ENCODE data around the gene MEX3C. TPM values are rescaled to one million over a fixed set of nuclear protein-coding genes. Genes with fewer than 3 reads are reported as not detected.

MEX3C gene
- total RNA-seq, 1 donor from 2014 or later, result 51.0 TPM

GRCh38 chr18:51192696-51193095, 4.8 kb downstream of the MEX3C start:
- intact Hi-C loops (cut with micrococcal nuclease), result no loop called here

DNA sequence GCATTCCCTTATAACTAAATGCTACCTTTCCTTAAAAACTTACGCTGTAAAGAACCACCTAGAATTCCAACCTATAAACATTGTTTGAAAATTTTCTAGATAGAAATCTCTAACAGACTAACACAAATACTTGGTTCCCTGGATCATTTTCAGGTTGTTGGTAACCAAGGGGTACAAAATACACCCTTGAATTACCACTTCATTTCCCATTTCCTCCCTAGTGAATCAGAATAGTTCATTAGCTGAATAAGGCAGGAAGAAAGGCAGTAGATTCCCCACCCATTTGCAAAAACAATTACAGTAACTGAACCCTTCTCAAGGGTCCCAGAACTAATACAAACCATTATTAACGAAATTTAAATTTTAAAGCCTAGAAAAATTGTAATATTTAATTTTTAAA, 5.5 kb downstream of the MEX3C start:
- intact Hi-C loops (cut with micrococcal nuclease), result no loop called here

- intact Hi-C loops (cut with micrococcal nuclease), result no loop called here
Observed at GRCh38 chr18:51191128-51191717, 6.3 kb downstream of the MEX3C start.

DNA sequence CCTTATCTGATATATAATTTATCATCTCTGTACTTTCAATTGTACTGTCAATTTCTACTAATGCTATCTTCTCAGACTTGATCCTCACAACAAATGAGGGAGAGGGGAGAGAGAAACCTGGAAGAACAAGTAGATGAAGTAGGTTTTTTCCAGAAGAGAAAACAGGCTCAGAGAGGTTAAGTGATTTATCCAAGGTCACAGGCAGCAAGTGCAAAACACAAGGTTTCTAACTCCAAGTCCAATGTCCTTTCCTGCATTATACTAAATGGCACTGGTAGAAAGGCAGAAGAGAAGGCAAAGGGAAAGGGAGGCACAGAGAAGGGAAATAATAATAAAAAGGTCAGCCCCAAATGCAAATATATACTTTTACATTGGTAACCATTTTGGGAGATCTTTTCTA, 7.5 kb downstream of the MEX3C start:
- intact Hi-C loops (cut with micrococcal nuclease), result no loop called here

DNA sequence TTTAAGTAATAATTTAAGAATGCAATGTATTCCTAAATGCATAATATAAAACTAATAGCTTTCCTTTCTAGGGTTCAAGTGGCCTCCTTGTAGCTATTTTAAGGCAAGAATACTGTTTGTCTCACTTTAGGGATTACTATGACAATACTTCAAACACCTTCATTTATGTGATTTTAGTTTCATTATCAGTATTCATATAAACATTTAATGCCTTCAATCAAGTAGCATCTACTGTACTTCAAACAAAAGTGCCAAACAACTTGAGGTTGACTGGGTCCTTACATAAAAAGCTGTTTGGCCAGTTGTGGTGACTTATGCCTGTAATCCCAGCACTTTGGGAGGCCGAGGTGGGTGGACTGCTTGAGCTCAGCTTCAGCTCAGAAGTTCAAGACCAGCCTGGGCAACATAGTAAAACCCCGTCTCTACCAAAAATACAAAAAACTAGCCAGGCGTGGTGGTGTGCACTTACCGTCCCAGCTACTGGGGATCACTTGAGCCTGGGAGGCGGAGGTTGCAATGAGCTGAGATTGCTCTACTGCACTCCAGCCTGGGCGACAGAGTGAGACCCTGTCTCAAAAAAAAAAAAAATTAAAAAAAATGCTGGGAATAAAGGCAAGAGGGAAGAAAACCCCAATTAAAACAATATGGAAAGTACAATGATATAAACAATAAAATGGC, 9.3 kb downstream of the MEX3C start:
- intact Hi-C loops (cut with micrococcal nuclease), result no loop called here

DNA sequence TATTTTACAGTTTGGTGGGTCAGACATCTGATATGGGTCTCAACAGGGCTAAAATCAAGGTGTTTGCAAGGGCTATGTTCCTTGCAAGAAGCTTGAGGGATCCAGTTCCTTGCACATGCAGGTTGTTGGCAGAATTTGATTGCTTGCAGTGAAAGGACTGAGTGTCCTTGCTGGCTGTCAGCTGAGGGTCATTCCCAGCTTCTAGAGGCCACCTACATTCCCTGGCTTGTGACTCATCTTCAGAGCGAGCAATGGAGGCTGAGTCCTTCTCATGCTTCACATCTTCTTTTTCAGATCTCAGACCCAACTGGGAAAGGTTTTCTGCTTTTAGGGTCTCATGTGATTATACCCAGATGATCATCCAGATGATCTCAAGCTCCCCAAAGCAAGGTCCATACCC, 12.4 kb downstream of the MEX3C start:
- intact Hi-C loops (cut with micrococcal nuclease), result no loop called here

GRCh38 chr18:51184091-51184457, 13.4 kb downstream of the MEX3C start:
- intact Hi-C loops (cut with micrococcal nuclease), result no loop called here

DNA sequence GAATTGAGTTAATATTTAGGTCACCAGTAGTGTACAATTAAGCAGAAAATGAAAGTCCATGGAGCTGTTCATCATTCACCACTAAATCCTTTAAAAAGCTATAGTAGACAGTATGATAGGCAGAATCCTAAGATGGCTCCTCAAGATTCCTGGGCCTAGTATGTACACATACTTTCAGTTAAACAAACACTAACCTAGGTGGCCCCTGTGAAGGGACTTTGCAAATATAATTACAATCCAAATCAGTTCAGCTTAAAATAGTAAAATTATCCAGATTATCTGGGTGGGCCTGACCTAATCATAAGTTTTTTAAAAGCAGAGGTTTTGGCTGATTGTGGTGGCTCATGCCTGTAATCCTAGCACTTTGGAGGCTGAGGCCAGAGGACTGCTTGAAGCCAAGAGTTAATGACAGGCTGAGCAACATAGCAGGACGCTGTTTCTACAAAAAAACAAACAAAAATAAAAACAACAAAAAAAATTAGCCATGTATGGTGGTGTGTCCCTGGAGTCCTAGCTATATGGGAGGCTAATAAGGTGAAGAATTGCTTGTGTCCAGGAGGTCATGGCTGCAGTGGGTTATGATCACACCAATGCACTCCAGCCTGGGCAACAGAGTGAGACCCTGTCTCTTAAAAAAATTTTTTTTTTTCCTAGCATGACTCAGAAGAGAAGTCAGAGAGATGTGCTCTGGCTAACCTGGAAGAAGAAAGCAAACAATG, 13.9 kb downstream of the MEX3C start:
- intact Hi-C loops (cut with micrococcal nuclease), result no loop called here

- intact Hi-C loops (cut with micrococcal nuclease), result loop anchor here (1.0 kb wide), 1 partner anchor 11 kb away; no protein-coding TSS in a partner anchor
Observed at GRCh38 chr18:51182824-51183223, 14.7 kb downstream of the MEX3C start.

- intact Hi-C loops (cut with micrococcal nuclease), result loop anchor here (1.0 to 5.0 kb wide), 2 partner anchors 11 to 119 kb away; no protein-coding TSS in a partner anchor
Observed at GRCh38 chr18:51171625-51172259, 25.7 kb downstream of the MEX3C start.

DNA sequence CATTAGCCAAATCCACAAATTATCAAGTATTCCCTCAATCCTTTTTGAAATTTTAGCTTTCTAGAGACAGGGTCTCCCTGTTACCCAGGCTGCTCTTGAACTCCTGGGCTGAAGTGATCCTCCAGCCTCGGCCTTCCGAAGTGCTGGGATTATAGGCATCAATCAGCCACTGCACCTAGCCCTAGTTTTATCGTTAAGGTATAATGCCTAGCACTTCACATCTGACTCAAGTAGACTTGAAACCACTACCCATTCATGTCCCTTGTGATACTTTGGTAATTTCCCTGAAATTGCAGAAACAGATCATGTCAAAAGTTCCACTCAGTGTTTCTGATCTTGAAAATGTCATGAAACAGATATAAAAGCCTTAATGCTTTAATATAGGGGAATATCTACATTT, 26.3 kb downstream of the MEX3C start:
- intact Hi-C loops (cut with micrococcal nuclease), result loop anchor here (5.0 kb wide), 1 partner anchor 119 kb away; no protein-coding TSS in a partner anchor

DNA sequence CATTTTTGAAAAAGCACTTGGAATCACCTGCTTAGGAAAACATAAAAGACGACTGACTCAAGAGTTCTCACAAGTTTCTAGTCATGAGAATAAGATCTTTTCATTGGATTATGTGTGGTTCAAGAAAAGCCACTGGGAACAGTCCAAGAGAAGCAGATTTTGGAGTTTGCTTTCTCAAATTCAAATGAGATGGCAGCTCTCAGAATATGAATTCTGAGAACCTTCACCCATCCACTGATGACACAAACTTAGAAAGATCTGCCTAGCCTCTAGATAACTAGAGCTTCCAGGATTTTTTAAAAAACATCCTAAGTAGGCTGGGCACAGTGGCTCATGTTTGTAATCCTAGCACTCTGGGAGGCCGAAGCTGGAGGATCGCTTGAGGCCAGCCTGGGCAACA, 26.8 kb downstream of the MEX3C start:
- intact Hi-C loops (cut with micrococcal nuclease), result loop anchor here (5.0 kb wide), 1 partner anchor 118 kb away; no protein-coding TSS in a partner anchor

DNA sequence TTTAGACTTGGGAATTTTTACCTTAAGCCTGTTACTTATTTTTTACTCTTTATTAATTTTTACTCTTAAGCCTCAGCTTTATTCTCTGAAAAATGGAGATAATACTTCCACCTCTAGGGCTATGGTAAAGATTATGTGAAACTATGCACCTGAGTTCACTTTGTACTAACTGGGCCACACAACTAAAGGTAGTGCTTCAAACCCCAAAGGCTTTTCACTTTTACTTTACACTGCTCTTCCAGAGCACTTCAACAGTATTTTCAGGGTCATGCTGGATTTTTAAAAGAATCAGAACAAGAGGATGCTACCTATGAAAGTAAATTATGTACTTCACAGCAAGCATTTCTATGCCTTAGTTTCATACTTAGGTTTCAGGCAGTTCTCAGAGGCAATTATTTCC, 27.8 kb downstream of the MEX3C start:
- intact Hi-C loops (cut with micrococcal nuclease), result loop anchor here (1.0 to 5.0 kb wide), 4 partner anchors 9 to 117 kb away; no protein-coding TSS in a partner anchor

DNA sequence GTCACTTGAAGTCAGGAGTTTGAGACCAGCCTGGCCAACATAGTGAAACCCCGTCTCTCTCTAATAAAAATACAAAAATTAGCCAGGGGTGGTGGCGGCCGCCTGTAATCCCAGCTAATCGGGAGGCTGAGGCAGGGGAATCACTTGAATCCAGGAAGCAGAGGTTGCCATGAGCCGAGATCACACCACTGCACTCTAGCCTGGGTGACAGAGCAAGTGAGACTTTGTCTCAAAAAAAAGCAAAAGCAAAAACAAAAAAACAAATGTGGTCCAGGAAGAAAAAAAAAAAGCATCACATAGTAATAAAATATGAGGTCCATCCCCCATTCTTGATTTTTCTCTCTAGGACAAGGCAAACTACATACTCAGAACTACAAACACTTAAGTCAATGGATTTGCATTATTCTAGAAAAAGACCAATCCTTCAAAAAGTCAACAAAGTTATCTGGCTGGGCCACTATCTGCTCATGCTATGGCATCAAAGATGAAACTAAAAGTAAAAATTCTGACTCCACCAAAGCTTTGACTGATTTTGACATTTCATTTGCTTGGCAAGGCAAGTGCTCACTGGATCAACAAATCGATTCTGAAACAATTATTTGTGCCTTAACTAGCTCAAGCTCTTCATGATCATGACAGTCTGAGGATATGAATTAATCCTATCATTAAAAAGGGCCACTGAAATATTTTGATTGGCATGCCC, 28.4 kb downstream of the MEX3C start:
- intact Hi-C loops (cut with micrococcal nuclease), result loop anchor here (1.0 kb wide), 3 partner anchors 9 to 26 kb away; no protein-coding TSS in a partner anchor

GRCh38 chr18:51168026-51168742, 29.3 kb downstream of the MEX3C start:
- intact Hi-C loops (cut with micrococcal nuclease), result no loop called here

GRCh38 chr18:51165296-51165695, 32.2 kb downstream of the MEX3C start:
- intact Hi-C loops (cut with micrococcal nuclease), result no loop called here

- intact Hi-C loops (cut with micrococcal nuclease), result no loop called here
Observed at GRCh38 chr18:51164761-51165281, 32.7 kb downstream of the MEX3C start.

- intact Hi-C loops (cut with micrococcal nuclease), result no loop called here
Observed at GRCh38 chr18:51164342-51164741, 33.1 kb downstream of the MEX3C start.

DNA sequence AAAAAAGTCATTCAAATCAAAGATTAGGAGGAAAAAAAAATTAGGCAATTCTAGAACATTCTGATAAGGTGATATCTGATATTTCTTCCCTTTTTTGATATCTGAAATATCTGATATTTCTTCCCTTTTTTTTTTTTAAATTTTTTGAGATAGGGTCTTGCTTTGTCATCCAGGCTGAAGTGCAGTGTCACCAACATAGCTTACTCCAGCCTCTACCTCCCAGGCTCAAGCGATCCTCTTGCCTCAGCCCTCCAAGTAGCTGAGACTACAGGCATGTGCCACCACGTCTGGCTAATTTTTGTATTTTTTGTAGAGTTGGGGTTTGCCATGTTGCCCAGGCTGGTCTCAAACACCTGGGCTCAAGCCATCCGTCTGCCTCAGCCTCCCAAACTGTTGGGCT, 33.9 kb downstream of the MEX3C start:
- intact Hi-C loops (cut with micrococcal nuclease), result no loop called here

DNA sequence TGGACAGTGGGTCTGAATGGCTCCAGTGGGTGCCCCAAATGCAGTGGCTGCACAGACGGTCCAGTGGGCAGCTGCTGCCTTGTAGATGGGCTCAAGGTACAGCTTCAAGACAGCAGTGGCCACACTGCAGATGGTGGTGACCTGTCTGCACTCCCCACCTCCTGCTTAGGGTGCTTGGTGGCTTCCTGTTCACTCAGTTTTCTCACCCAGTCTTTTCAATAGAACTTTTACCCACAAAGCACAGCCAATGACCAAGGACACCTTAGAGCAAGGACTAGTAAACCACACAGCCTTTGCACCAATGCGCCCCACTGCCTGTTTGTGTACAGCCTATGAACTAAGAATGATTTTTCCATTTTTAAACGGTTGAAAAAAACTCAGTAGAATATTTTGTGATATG, 34.9 kb downstream of the MEX3C start:
- intact Hi-C loops (cut with micrococcal nuclease), result no loop called here
